Esophagus (tissue), 2 donors: ENCODE results near the gene PAPSS2. TPM values are rescaled to one million over a fixed set of nuclear protein-coding genes. Genes with fewer than 3 reads are reported as not detected.

Source experiments
- H3K27ac ChIP-seq, 2 donors: one replicate each; pipeline ENCODE4 v1.5.1; 2013; ENCODE audit warnings: low read depth in 2 of 2, mild to moderate bottlenecking in 2 of 2, inconsistent platforms in 1 of 2, low read length in 1 of 2, moderate library complexity in 1 of 2
- H3K27me3 ChIP-seq, 2 donors: one replicate each; pipeline ENCODE4 v1.6.1; 2013; ENCODE audit warnings: low read length in 2 of 2, control low read depth in 1 of 2, mild to moderate bottlenecking in 1 of 2; ENCODE audit not compliant: insufficient read depth in 2 of 2, control insufficient read depth in 1 of 2
- H3K36me3 ChIP-seq, 2 donors: one replicate each; pipeline ENCODE4 v1.6.1; 2013; ENCODE audit warnings: low read length in 1 of 2; ENCODE audit not compliant: control insufficient read depth in 2 of 2, insufficient read depth in 2 of 2
- H3K4me1 ChIP-seq, 2 donors: one replicate each; pipeline ENCODE4 v1.6.1; 2013; ENCODE audit warnings: low read length in 1 of 2; ENCODE audit not compliant: control insufficient read depth in 2 of 2, insufficient read depth in 2 of 2
- H3K4me3 ChIP-seq, 2 donors: one replicate each; pipeline ENCODE4 v1.5.1; 2013; ENCODE audit warnings: low read length in 2 of 2, mild to moderate bottlenecking in 2 of 2, low read depth in 1 of 2, moderate library complexity in 1 of 2
- H3K9me3 ChIP-seq, 2 donors: one replicate each; pipeline ENCODE4 v1.6.1; 2013; ENCODE audit warnings: mild to moderate bottlenecking in 2 of 2, low read depth in 1 of 2, low read length in 1 of 2, moderate library complexity in 1 of 2; ENCODE audit not compliant: control insufficient read depth in 2 of 2, insufficient read depth in 1 of 2
- WGBS, 2 donors: extraction: QIAGEN DNeasy Blood & Tissue Kit; methylation state at CpG; one replicate each; pipeline ENCODE4 v1.1.7; 2013; 5-methylcytosine and 5-hydroxymethylcytosine counted together
- polyA plus RNA-seq, 2 donors: library from polyadenylated mRNA; stranded (reverse); fragments of 200-250 nt; gene quantifications; one replicate each; pipeline ENCODE4 v1.2.3, GENCODE V29; 2013
- donor health status: healthy with polysubstance abuse.
- donor health status: Bipolar disorder and iron deficiency.

The PAPSS2 gene
- polyA plus RNA-seq, 2 donors, result 1.3 to 1.7 TPM

GRCh38 chr10:87750817-87751216 lies 91.1 kb downstream of the PAPSS2 start:
- H3K27me3 ChIP-seq, result no peaks in the 10 kb centered on the region
- no peaks in the 10 kb centered on the region for H3K9me3 ChIP-seq
- no peaks in the 10 kb centered on the region for H3K4me1 ChIP-seq
- H3K36me3 ChIP-seq, result peaks cover 0 to 3% of the 10 kb centered on the region in 2 donors
- no peak overlapping the region for H3K4me3 ChIP-seq
- no peak overlapping the region for H3K27ac ChIP-seq

- Histone ChIP-seq H3K4me1 (no peaks in the 10 kb centered on the region), H3K4me3 (no peak overlapping the region), H3K36me3 (peaks cover 0 to 3% of the 10 kb centered on the region in 2 donors), H3K9me3 (no peaks in the 10 kb centered on the region), H3K27ac (no peak overlapping the region), H3K27me3 (no peaks in the 10 kb centered on the region)
- whole genome bisulfite sequencing, 2 donors, result 84 to 89% methylated on average over 2 of the region's 2 CpGs
Observed at GRCh38 chr10:87751274-87751673, 91.6 kb downstream of the PAPSS2 start.

DNA sequence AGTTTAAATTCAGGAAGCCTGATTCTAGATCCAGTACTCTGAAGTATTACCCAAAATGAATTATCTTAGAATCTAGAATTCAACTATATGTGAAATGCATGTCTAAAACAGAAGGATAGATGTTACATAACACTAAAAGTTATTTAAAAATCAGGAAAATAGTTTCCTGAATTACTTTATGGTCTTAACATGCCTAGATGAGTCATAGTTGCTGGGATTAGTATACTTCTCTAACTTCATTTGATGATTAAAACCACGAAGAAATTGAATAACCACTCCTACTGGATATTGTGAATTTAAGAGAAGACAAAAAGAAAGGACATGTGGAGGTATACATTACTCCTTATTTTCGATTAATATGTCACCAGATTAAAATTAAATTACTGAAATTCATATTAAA lies 92.9 kb downstream of the PAPSS2 start:
- 54 to 56% methylated on average over 2 of the region's 2 CpGs for WGBS, 2 donors
- Histone ChIP-seq H3K27me3 (no peaks in the 10 kb centered on the region), H3K9me3 (no peaks in the 10 kb centered on the region), H3K36me3 (peaks cover 0 to 3% of the 10 kb centered on the region in 2 donors), H3K27ac (no peak overlapping the region), H3K4me3 (no peak overlapping the region), H3K4me1 (no peaks in the 10 kb centered on the region)

DNA sequence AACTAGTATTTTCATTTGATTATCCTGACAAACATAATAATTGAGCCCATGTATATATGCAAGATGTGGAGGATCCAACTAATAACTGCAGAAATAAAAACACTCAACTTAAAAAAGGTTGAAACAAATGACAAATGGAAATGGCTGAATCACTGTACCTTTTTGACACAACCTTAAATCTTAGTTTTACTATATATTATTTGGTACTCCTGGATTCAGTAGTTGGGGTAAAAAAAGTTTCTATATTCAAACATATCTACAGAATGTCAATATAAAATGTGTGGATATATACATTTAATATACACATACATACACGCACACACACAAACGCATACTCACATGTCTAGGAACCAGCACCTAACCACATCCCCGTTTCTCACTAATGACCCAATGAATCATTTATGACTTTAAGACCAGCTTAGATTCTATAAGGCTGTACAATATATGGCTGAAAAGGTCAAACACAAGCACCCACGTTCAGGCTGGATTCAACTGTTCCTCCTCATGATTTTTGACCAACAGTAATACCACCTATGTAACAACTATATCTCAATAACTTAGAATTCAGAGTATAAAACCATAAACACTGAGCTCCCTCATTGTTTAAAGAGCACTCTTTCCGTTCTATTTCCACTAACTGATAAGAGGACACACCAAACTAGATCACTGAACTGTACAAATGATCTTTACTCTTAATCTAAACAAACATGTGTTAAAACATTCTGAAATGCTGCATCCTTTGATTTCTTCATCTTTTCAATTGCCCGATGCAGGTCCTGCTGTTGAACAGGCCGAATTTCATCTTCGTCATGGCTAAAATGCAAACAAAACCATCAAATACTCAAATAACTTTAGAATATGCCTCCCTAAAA lies 94.6 kb downstream of the PAPSS2 start:
- Histone ChIP-seq H3K4me1 (no peaks in the 10 kb centered on the region), H3K36me3 (peaks cover 0 to 3% of the 10 kb centered on the region in 2 donors), H3K9me3 (no peaks in the 10 kb centered on the region), H3K27ac (no peak overlapping the region), H3K4me3 (no peak overlapping the region), H3K27me3 (no peaks in the 10 kb centered on the region)
- 88 to 92% methylated on average over 8 of the region's 8 CpGs for WGBS, 2 donors

GRCh38 chr10:87757685-87758084 lies 98.0 kb downstream of the PAPSS2 start:
- Histone ChIP-seq H3K4me3 (no peak overlapping the region), H3K27ac (no peak overlapping the region), H3K27me3 (no peaks in the 10 kb centered on the region), H3K9me3 (no peaks in the 10 kb centered on the region), H3K36me3 (peaks cover 0 to 3% of the 10 kb centered on the region in 2 donors), H3K4me1 (no peaks in the 10 kb centered on the region)
- WGBS, 2 donors, result 84 to 89% methylated on average over 1 of the region's 1 CpG

DNA sequence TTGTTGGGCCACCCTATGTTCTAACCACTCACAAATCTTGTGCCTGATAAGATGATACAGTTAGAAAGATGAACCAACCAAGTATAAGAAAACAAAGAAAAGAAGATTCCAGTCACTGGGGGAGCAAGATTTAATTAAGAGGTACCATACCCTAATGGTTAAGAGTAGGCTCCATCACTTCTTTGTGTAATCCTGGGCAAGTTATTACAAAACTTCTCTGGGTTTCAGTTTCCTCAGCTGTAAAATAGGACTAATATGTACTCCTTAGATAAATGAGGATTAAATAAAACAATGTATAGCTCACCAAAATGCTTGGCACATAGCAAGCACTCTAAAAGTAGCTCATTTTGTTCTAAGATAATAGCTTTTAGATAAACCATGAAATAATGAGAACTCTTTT lies 99.9 kb downstream of the PAPSS2 start:
- no peaks in the 10 kb centered on the region for H3K4me1 ChIP-seq
- H3K27ac ChIP-seq, result no peak overlapping the region
- no peaks in the 10 kb centered on the region for H3K9me3 ChIP-seq
- H3K27me3 ChIP-seq, result no peaks in the 10 kb centered on the region
- H3K36me3 ChIP-seq, result peaks cover 0 to 3% of the 10 kb centered on the region in 2 donors
- H3K4me3 ChIP-seq, result no peak overlapping the region

DNA sequence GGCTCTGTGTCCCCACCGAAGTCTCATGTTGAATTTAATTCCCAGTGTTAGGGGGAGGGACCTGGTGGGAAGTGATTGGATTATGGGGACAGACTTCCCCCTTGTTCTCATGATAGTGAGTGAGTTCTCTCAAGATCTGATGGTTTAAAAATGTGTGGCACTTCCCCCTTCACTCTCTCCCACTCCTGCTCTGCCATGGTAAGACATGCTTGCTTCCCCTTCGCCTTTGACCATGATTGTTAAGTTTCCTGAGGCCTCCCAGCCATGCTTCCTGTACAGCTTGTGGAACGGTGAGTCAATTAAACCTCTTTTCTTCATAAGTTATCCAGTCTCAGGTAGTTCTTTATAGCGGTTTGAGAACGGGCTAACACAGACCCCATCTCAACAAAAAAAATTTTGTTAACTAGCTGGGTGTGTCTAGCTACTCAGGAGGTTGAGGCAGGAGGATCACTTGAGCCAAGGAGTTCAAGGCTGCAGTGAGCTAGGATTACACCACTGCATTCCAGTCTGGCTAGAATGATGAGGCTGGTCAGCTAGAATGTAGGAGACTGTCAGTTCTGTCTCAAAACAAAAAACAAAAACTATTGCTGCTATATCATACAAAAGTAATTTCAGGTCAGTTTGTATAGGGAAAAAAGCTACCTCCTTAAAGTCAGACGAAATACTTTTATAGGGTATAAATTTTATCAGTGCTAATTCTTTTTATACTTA lies 100.7 kb downstream of the PAPSS2 start:
- H3K27me3 ChIP-seq, result no peaks in the 10 kb centered on the region
- no peaks in the 10 kb centered on the region for H3K4me1 ChIP-seq
- H3K36me3 ChIP-seq, result peaks cover 0 to 3% of the 10 kb centered on the region in 2 donors
- WGBS, 2 donors, result 81 to 82% methylated on average over 6 of the region's 6 CpGs
- H3K9me3 ChIP-seq, result no peaks in the 10 kb centered on the region
- no peak overlapping the region for H3K27ac ChIP-seq
- no peak overlapping the region for H3K4me3 ChIP-seq

DNA sequence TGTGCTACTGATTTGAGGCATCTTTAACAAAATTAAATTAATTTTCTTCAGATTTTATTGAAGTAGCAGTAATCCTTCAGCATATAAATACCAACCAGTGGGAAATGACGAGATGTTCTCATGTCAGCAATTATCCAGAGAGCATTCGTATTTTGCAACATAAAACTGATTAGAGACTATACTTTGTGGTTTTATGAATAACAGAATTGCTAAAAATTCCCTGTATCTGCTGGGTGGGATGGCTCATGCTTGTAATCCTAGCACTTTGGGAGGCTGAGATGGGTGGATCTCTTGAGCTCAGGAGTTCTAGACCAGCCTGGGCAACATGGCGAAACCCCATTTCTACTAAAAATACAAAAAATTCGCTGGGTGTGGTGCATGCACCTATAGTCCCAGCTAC lies 101.5 kb downstream of the PAPSS2 start:
- no peaks in the 10 kb centered on the region for H3K36me3 ChIP-seq
- H3K4me3 ChIP-seq, result no peak overlapping the region
- WGBS, 2 donors, result 93 to 96% methylated on average over 4 of the region's 4 CpGs
- no peaks in the 10 kb centered on the region for H3K9me3 ChIP-seq
- H3K4me1 ChIP-seq, result no peaks in the 10 kb centered on the region
- no peaks in the 10 kb centered on the region for H3K27me3 ChIP-seq
- H3K27ac ChIP-seq, result no peak overlapping the region

DNA sequence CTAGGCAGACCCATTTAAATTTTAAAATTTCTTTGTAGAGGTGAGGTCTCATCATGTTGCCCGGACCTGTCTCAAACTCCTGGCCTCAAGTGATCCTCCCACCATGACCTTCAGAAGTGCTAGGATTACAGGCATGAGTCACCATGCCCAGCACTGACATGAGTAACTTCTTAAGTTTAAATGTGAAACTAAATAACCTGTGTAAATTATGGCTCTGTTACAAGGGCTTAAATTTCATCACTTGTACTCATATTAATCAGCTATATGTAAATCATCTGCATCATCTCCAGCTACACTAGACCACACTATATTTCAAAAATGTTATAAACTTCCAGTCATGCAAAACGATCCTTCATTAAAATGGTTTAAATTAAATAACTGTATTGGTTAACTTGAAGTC lies 102.2 kb downstream of the PAPSS2 start:
- Histone ChIP-seq H3K4me1 (no peaks in the 10 kb centered on the region), H3K4me3 (no peak overlapping the region), H3K36me3 (no peaks in the 10 kb centered on the region), H3K27me3 (no peaks in the 10 kb centered on the region), H3K27ac (no peak overlapping the region), H3K9me3 (no peaks in the 10 kb centered on the region)
- 50 to 63% methylated on average over 2 of the region's 2 CpGs for WGBS, 2 donors
